Fibroblast of lung (primary cell): ENCODE data around the gene CDS1. TPM values are rescaled to one million over a fixed set of nuclear protein-coding genes. Genes with fewer than 3 reads are reported as not detected.

Experiments
- DNase-seq, 2 donors: peaks; one replicate each; pipeline versions ENCODE4 v3.0.0 to v3.0.0-alpha.2; 2010; ENCODE audit warnings: low read depth in 2 of 2
- H2AFZ ChIP-seq: 2 replicates; pipeline ENCODE4 v1.5.1; 2012; ENCODE audit warnings: low read length, control low read depth, inconsistent platforms
- H3K27ac ChIP-seq: 2 replicates; pipeline ENCODE4 v1.5.1; 2011; ENCODE audit warnings: low read length, control low read depth; ENCODE audit not compliant: insufficient read depth
- H3K27me3 ChIP-seq: 2 replicates; pipeline ENCODE4 v1.5.1; 2011; ENCODE audit warnings: mild to moderate bottlenecking, low read length; ENCODE audit not compliant: control insufficient read depth, insufficient read depth
- H3K36me3 ChIP-seq: 2 replicates; pipeline ENCODE4 v1.5.1; 2011; ENCODE audit warnings: low read length; ENCODE audit not compliant: control insufficient read depth, insufficient read depth
- H3K4me1 ChIP-seq: 2 replicates; pipeline ENCODE4 v1.5.1; 2011; ENCODE audit warnings: low read length; ENCODE audit not compliant: control insufficient read depth, insufficient read depth; ENCODE audit errors: extremely low read depth
- H3K4me2 ChIP-seq: 2 replicates; pipeline ENCODE4 v1.5.1; 2011; ENCODE audit warnings: low read length, control low read depth; ENCODE audit not compliant: insufficient read depth; ENCODE audit errors: extremely low read depth
- H3K4me3 ChIP-seq, 4 experiments: fragments of 200-600 bp in 1 of 4; sonication (generic) in 1 of 4; replicated peaks in 1 of 4; 2 replicates each; pipeline ENCODE4 v1.5.1; 2011 to 2016; ENCODE audit warnings: low read length in 4 of 4, low read depth in 3 of 4, mild to moderate bottlenecking in 3 of 4, control low read depth in 2 of 4, inconsistent platforms in 1 of 4, mixed read lengths in 1 of 4; ENCODE audit not compliant: insufficient read depth in 1 of 4; ENCODE audit errors: control extremely low read depth in 1 of 4
- H3K79me2 ChIP-seq: 2 replicates; pipeline ENCODE4 v1.5.1; 2012; ENCODE audit warnings: mild to moderate bottlenecking, low read length, inconsistent platforms; ENCODE audit not compliant: control insufficient read depth, insufficient read depth
- H3K9ac ChIP-seq: 2 replicates; pipeline ENCODE4 v1.5.1; 2011; ENCODE audit warnings: mild to moderate bottlenecking, low read length, control low read depth; ENCODE audit not compliant: insufficient read depth
- H3K9me3 ChIP-seq: 2 replicates; pipeline ENCODE4 v1.5.1; 2012; ENCODE audit warnings: low read depth, low read length; ENCODE audit not compliant: control insufficient read depth, insufficient read depth
- H4K20me1 ChIP-seq: 2 replicates; pipeline ENCODE4 v1.5.1; 2011; ENCODE audit warnings: low read length; ENCODE audit not compliant: control insufficient read depth, insufficient read depth; ENCODE audit errors: extremely low read depth
- CTCF ChIP-seq, 2 donors: IDR thresholded peaks in 1 of 2; conservative IDR thresholded peaks in 1 of 2; 1 replicate in 1 of 2; 2 replicates in 1 of 2; pipeline ENCODE4 v1.5.1; 2011 to 2012; ENCODE audit warnings: low read length in 2 of 2, control low read depth in 1 of 2, inconsistent platforms in 1 of 2, low read depth in 1 of 2, mild to moderate bottlenecking in 1 of 2
- EZH2 ChIP-seq: IDR thresholded peaks from 2 replicates; pipeline ENCODE4 v1.5.1; 2012; ENCODE audit warnings: low read length, control low read depth, mild to moderate bottlenecking; ENCODE audit errors: missing control alignments
- polyA plus RNA-seq, 2 donors: library from polyadenylated mRNA; depleted of rRNA in 1 of 2; stranded (reverse) in 1 of 2; unstranded in 1 of 2; fragments of >200 nt; gene quantifications; 2 replicates each; pipeline ENCODE4 v1.2.1, GENCODE V29; 2011 to 2012; ENCODE audit warnings: missing spikeins in 1 of 2
- total RNA-seq: library from RNA; depleted of rRNA; stranded (reverse); fragments of >200 nt; gene quantifications from 2 replicates; pipeline ENCODE4 v1.2.1, GENCODE V29; 2014

The CDS1 gene
- total and polyA plus RNA-seq, 2 donors (not counting 1 experiment from before 2014, with no cell fraction given): 0.08 to 0.33 TPM

- Histone ChIP-seq H3K36me3 (no peaks in the 10 kb centered on the region), H3K4me1 (no peaks in the 10 kb centered on the region), H3K9ac (no peak overlapping the region), H3K27me3 (no peaks in the 10 kb centered on the region), H4K20me1 (no peaks in the 10 kb centered on the region), H3K9me3 (no peaks in the 10 kb centered on the region), H2AFZ (no peak overlapping the region), H3K4me3 (no peak overlapping the region), H3K27ac (no peak overlapping the region), H3K79me2 (no peaks in the 10 kb centered on the region), H3K4me2 (no peak overlapping the region)
- no peak for DNase-seq
- TF ChIP-seq CTCF (conservative IDR thresholded peaks at IDR 0.05 in 1 of 2, IDR thresholded peaks at IDR 0.05 in 1 of 2; ENCODE audit: low read depth in 1 of 2, low read length in 2 of 2): no peak
- no peak for TF ChIP-seq EZH2
Measured at GRCh38 chr4:84596826-84597225, 13.9 kb downstream of the CDS1 start.

GRCh38 chr4:84597450-84597849 lies 14.5 kb downstream of the CDS1 start:
- Histone ChIP-seq H3K9me3 (no peaks in the 10 kb centered on the region), H3K9ac (no peak overlapping the region), H3K79me2 (no peaks in the 10 kb centered on the region), H3K36me3 (no peaks in the 10 kb centered on the region), H2AFZ (no peak overlapping the region), H3K27ac (no peak overlapping the region), H3K27me3 (no peaks in the 10 kb centered on the region), H3K4me3 (no peak overlapping the region), H4K20me1 (no peaks in the 10 kb centered on the region), H3K4me1 (no peaks in the 10 kb centered on the region), H3K4me2 (no peak overlapping the region)
- TF ChIP-seq CTCF (conservative IDR thresholded peaks at IDR 0.05 in 1 of 2, IDR thresholded peaks at IDR 0.05 in 1 of 2; ENCODE audit: low read depth in 1 of 2, low read length in 2 of 2) (no peak), EZH2 (no peak)
- DNase-seq: no peak

GRCh38 chr4:84606645-84607044 lies 23.7 kb downstream of the CDS1 start:
- DNase-seq: no peak
- H3K79me2 ChIP-seq: no peaks in the 10 kb centered on the region
- H3K9me3 ChIP-seq: no peaks in the 10 kb centered on the region
- no peak overlapping the region for H3K4me3 ChIP-seq
- TF ChIP-seq EZH2 (no peak), CTCF (conservative IDR thresholded peaks at IDR 0.05 in 1 of 2, IDR thresholded peaks at IDR 0.05 in 1 of 2; ENCODE audit: low read depth in 1 of 2, low read length in 2 of 2) (no peak)
- no peaks in the 10 kb centered on the region for H3K36me3 ChIP-seq
- no peaks in the 10 kb centered on the region for H4K20me1 ChIP-seq
- H2AFZ ChIP-seq: no peak overlapping the region
- no peak overlapping the region for H3K9ac ChIP-seq
- no peaks in the 10 kb centered on the region for H3K4me1 ChIP-seq
- H3K4me2 ChIP-seq: no peak overlapping the region
- no peaks in the 10 kb centered on the region for H3K27me3 ChIP-seq
- H3K27ac ChIP-seq: no peak overlapping the region
